Measurements from ENCODE around the gene SLC6A19. TPM values are rescaled to one million over a fixed set of nuclear protein-coding genes. Genes with fewer than 3 reads are reported as not detected.

Gene SLC6A19
- total RNA-seq, 1 experiment from 2014 or later: not detected

GRCh38 chr5:1171340-1171941 lies 30.0 kb upstream of the SLC6A19 start:
- CTCF ChIA-PET: no interaction called here
- BruUV-seq (replicated peaks): no TSS peak
- H3K27ac ChIP-seq (ENCODE audit: low read depth, low read length, poor library complexity, severe bottlenecking): no peak overlapping the region

GRCh38 chr5:1172007-1172581 lies 29.3 kb upstream of the SLC6A19 start:
- TF ChIP-seq EZH2 (IDR thresholded peaks at IDR 0.05; ENCODE audit: borderline replicate concordance, low read depth, low read length, poor library complexity, severe bottlenecking) (no peak), CTCF (conservative IDR thresholded peaks at IDR 0.05; ENCODE audit: low read depth, low read length) (no peak)
- no TSS peak for BruUV-seq (replicated peaks)
- H3K36me3 ChIP-seq (ENCODE audit: insufficient read depth, low read length, poor library complexity, severe bottlenecking): no peaks in the 10 kb centered on the region
- ChIA-PET POLR2A (ENCODE audit: low non-redundant PET) (no interaction called here), CTCF (no interaction called here)
- no peak overlapping the region for H3K27ac ChIP-seq (ENCODE audit: low read depth, low read length, poor library complexity, severe bottlenecking)
- no peak overlapping the region for H3K4me3 ChIP-seq (ENCODE audit: low read depth, low read length, poor library complexity, severe bottlenecking)
- DNase-seq (ENCODE audit: low spot score): no peak
- intact Hi-C loops (cut with micrococcal nuclease; ENCODE audit: unreplicated experiment): no loop called here
- H3K27me3 ChIP-seq (replicated peaks; ENCODE audit: insufficient read depth, low read depth, low read length, poor library complexity): no peaks in the 10 kb centered on the region
- no peaks in the 10 kb centered on the region for H3K9me3 ChIP-seq (ENCODE audit: low read depth, low read length, poor library complexity, severe bottlenecking)
- H3K4me1 ChIP-seq (ENCODE audit: insufficient read depth, low read length, poor library complexity, severe bottlenecking): peaks cover 5% of the 10 kb centered on the region

More at GRCh38 chr5:1171340-1171941, 30.0 kb upstream of the SLC6A19 start:
- no peak for TF ChIP-seq CTCF (conservative IDR thresholded peaks at IDR 0.05; ENCODE audit: low read depth, low read length)
- Histone ChIP-seq H3K36me3 (ENCODE audit: insufficient read depth, low read length, poor library complexity, severe bottlenecking) (no peaks in the 10 kb centered on the region), H3K27me3 (replicated peaks; ENCODE audit: insufficient read depth, low read depth, low read length, poor library complexity) (no peaks in the 10 kb centered on the region), H3K9me3 (ENCODE audit: low read depth, low read length, poor library complexity, severe bottlenecking) (no peaks in the 10 kb centered on the region), H3K4me3 (ENCODE audit: low read depth, low read length, poor library complexity, severe bottlenecking) (no peak overlapping the region), H3K4me1 (ENCODE audit: insufficient read depth, low read length, poor library complexity, severe bottlenecking) (peaks cover 5% of the 10 kb centered on the region)
- DNase-seq (ENCODE audit: low spot score): no peak
- intact Hi-C loops (cut with micrococcal nuclease; ENCODE audit: unreplicated experiment): no loop called here
- POLR2A ChIA-PET (ENCODE audit: low non-redundant PET): no interaction called here

- Histone ChIP-seq H3K36me3 (ENCODE audit: insufficient read depth, low read length, poor library complexity, severe bottlenecking) (no peaks in the 10 kb centered on the region), H3K4me1 (ENCODE audit: insufficient read depth, low read length, poor library complexity, severe bottlenecking) (peaks cover 5% of the 10 kb centered on the region), H3K9me3 (ENCODE audit: low read depth, low read length, poor library complexity, severe bottlenecking) (no peaks in the 10 kb centered on the region), H3K4me3 (ENCODE audit: low read depth, low read length, poor library complexity, severe bottlenecking) (no peak overlapping the region), H3K27ac (ENCODE audit: low read depth, low read length, poor library complexity, severe bottlenecking) (no peak overlapping the region), H3K27me3 (replicated peaks; ENCODE audit: insufficient read depth, low read depth, low read length, poor library complexity) (no peaks in the 10 kb centered on the region)
- POLR2A ChIA-PET (ENCODE audit: low non-redundant PET): interaction anchor here (0.6 kb wide), 1 partner anchor 47 kb away, joined by 3 read pairs; no protein-coding TSS in a partner anchor
- BruUV-seq (replicated peaks): no TSS peak
- DNase-seq (ENCODE audit: low spot score): peak; percentile 35
- intact Hi-C loops (cut with micrococcal nuclease; ENCODE audit: unreplicated experiment): no loop called here
- TF ChIP-seq CTCF (conservative IDR thresholded peaks at IDR 0.05; ENCODE audit: low read depth, low read length) (no peak), EZH2 (IDR thresholded peaks at IDR 0.05; ENCODE audit: borderline replicate concordance, low read depth, low read length, poor library complexity, severe bottlenecking) (no peak)
- CTCF ChIA-PET: no interaction called here
Measured at GRCh38 chr5:1172670-1173404, 28.6 kb upstream of the SLC6A19 start.

All from A673 (cell line).